ENCODE measurements around the gene UBAP1L.
A peak's percentile ranks its signal among the peaks of the same experiment; 100 is the strongest.
"Not testable (repeated sequence)": the region's sequence is repeated elsewhere in the genome, so short reads cannot be mapped to it uniquely, and the experiment has no call there.

The UBAP1L gene

DNA sequence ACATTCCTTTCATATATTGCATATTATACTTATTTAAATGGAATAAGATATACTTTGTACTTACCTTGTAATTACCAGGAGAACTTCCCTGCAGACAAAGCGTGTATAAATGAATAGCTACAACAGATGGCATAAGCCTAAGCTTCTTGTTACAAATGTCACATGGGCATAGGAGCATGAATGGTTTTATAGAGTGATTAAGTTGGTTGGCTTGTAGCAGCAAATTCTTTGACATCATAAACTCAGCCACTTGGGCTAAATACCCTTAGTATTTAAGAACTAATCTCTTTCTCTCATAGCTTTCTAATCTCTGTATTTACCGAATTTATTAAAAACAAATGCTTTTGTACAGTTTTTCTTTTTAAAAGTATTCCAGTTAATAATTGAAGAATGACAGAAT is at the start of gene UBAP1L:
UBAP1L (minus strand) TSS at position 115 of the 400 bp plus-strand sequence. CDS start 8,985 bp downstream, outside the sequence.
- H3K9me3 ChIP-seq (ENCODE audit: control insufficient read depth, low read length), result no peaks in the 10 kb centered on the region
- no peaks in the 10 kb centered on the region for H3K4me1 ChIP-seq (ENCODE audit: control insufficient read depth, insufficient read depth, low read length)
- no peak within 1 kb of the TSS for H3K9ac ChIP-seq (ENCODE audit: low read length)
- no peak within 1 kb of the TSS for H3K4me3 ChIP-seq (ENCODE audit: low read length)
- H3K36me3 ChIP-seq (ENCODE audit: control insufficient read depth, insufficient read depth, low read length), result peaks cover 14% of the 10 kb centered on the region
- no peaks in the 10 kb centered on the region for H3K27me3 ChIP-seq (ENCODE audit: control insufficient read depth, insufficient read depth, low read length)

DNA sequence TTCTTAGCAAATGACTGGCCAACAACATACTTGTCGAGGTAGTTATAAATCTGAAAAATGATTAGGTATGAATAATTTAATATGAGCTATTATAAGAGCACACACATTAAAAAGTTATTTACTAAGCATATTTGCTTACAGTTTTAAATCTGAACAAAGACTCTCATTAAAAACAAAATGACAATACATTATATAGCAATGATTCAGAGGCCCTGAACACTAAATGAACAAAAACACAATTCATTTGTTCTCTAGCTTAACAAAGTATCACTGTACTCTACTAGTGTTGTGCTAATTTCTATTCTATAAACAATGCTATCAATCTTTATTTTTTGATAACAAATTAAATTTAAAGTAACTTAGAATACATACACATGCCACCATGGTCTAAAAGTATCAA is 49.1 kb upstream of the UBAP1L start:
- Histone ChIP-seq H3K36me3 (ENCODE audit: control insufficient read depth, insufficient read depth, low read length) (no peaks in the 10 kb centered on the region), H3K27me3 (ENCODE audit: control insufficient read depth, insufficient read depth, low read length) (no peaks in the 10 kb centered on the region), H3K9ac (ENCODE audit: low read length) (no peak overlapping the region), H3K4me3 (ENCODE audit: low read length) (no peak overlapping the region), H3K9me3 (ENCODE audit: control insufficient read depth, low read length) (no peaks in the 10 kb centered on the region), H3K4me1 (ENCODE audit: control insufficient read depth, insufficient read depth, low read length) (no peaks in the 10 kb centered on the region)

- Histone ChIP-seq H3K36me3 (ENCODE audit: control insufficient read depth, insufficient read depth, low read length) (no peaks in the 10 kb centered on the region), H3K9me3 (ENCODE audit: control insufficient read depth, low read length) (no peaks in the 10 kb centered on the region), H3K4me3 (ENCODE audit: low read length) (no peak overlapping the region), H3K9ac (ENCODE audit: low read length) (no peak overlapping the region), H3K4me1 (ENCODE audit: control insufficient read depth, insufficient read depth, low read length) (no peaks in the 10 kb centered on the region), H3K27me3 (ENCODE audit: control insufficient read depth, insufficient read depth, low read length) (no peaks in the 10 kb centered on the region)
Observed at GRCh38 chr15:65163041-65163440, 48.0 kb upstream of the UBAP1L start.

DNA sequence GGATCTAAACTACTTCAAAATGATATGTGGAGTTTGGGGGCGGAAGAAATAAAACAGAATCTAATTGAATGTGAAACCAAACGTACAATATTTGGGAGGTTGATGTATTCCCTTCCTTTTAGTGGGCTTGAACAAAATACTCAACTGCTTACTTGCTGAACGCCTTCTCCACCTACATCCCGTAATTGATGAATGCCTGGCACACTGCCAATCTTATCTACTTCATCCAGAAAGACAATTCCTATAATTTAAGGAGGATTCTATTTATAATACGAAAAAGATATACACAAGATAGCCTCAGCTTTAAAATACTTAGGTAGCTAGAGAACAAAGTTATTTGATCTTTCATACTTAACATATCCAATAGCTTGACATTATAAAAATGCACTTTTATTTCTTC is 41.7 kb upstream of the UBAP1L start:
- H3K4me1 ChIP-seq (ENCODE audit: control insufficient read depth, insufficient read depth, low read length), result no peaks in the 10 kb centered on the region
- H3K27me3 ChIP-seq (ENCODE audit: control insufficient read depth, insufficient read depth, low read length), result no peaks in the 10 kb centered on the region
- H3K9me3 ChIP-seq (ENCODE audit: control insufficient read depth, low read length), result no peaks in the 10 kb centered on the region
- H3K9ac ChIP-seq (ENCODE audit: low read length), result no peak overlapping the region
- peaks cover 6% of the 10 kb centered on the region for H3K36me3 ChIP-seq (ENCODE audit: control insufficient read depth, insufficient read depth, low read length)
- H3K4me3 ChIP-seq (ENCODE audit: low read length), result no peak overlapping the region

DNA sequence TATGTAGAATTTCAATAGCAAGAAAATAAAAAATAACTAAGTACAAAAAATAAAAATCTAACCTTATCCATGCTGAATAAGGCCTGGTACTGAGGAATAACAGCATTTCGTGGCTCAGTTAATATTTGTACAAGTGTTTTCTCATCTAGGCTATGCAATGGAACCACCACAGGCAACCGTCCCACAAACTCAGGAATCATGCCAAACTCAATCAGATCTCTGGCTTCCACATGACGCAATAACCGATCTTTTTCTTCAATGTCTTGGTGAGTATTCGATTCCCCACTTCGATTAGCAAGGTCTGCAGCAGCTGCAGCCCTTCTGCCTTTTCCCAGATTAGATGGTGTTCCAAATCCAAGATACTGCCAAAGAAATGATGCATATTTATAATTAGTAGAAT is 39.7 kb upstream of the UBAP1L start:
- Histone ChIP-seq H3K36me3 (ENCODE audit: control insufficient read depth, insufficient read depth, low read length) (peaks cover 6% of the 10 kb centered on the region), H3K4me3 (ENCODE audit: low read length) (no peak overlapping the region), H3K27me3 (ENCODE audit: control insufficient read depth, insufficient read depth, low read length) (no peaks in the 10 kb centered on the region), H3K4me1 (ENCODE audit: control insufficient read depth, insufficient read depth, low read length) (no peaks in the 10 kb centered on the region), H3K9me3 (ENCODE audit: control insufficient read depth, low read length) (no peaks in the 10 kb centered on the region), H3K9ac (ENCODE audit: low read length) (no peak overlapping the region)

- Histone ChIP-seq H3K9ac (ENCODE audit: low read length) (no peak overlapping the region), H3K36me3 (ENCODE audit: control insufficient read depth, insufficient read depth, low read length) (no peaks in the 10 kb centered on the region), H3K9me3 (ENCODE audit: control insufficient read depth, low read length) (no peaks in the 10 kb centered on the region)
Observed at GRCh38 chr15:65147902-65148301, 32.9 kb upstream of the UBAP1L start.

DNA sequence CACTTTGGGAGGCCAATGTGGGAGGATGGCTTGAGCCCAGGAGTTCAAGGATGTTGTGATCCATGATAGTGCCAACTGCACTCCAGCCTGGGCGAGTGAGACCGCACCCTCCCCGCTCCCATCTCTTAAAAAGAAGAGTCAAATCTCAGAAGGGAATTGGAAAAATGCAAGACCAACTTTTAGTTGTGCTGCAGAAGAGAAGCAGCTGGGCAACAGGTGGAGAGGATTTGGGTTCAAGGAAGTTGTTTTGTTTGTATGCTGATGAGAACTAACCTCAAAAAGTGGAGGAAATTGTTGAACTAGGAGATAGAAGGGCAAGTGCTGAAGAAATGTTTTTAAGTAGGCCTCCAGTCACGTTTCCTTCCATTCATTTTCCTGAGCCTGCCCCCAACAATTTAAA is 31.4 kb upstream of the UBAP1L start:
- no peak overlapping the region for H3K4me3 ChIP-seq (ENCODE audit: low read length)
- H3K4me1 ChIP-seq (ENCODE audit: control insufficient read depth, insufficient read depth, low read length), result no peaks in the 10 kb centered on the region
- no peak overlapping the region for H3K9ac ChIP-seq (ENCODE audit: low read length)
- H3K36me3 ChIP-seq (ENCODE audit: control insufficient read depth, insufficient read depth, low read length), result no peaks in the 10 kb centered on the region
- no peaks in the 10 kb centered on the region for H3K9me3 ChIP-seq (ENCODE audit: control insufficient read depth, low read length)
- H3K27me3 ChIP-seq (ENCODE audit: control insufficient read depth, insufficient read depth, low read length), result no peaks in the 10 kb centered on the region

More at GRCh38 chr15:65147902-65148301, 32.9 kb upstream of the UBAP1L start:
- no peaks in the 10 kb centered on the region for H3K27me3 ChIP-seq (ENCODE audit: control insufficient read depth, insufficient read depth, low read length)
- H3K4me3 ChIP-seq (ENCODE audit: low read length), result no peak overlapping the region
- H3K4me1 ChIP-seq (ENCODE audit: control insufficient read depth, insufficient read depth, low read length), result no peaks in the 10 kb centered on the region

DNA sequence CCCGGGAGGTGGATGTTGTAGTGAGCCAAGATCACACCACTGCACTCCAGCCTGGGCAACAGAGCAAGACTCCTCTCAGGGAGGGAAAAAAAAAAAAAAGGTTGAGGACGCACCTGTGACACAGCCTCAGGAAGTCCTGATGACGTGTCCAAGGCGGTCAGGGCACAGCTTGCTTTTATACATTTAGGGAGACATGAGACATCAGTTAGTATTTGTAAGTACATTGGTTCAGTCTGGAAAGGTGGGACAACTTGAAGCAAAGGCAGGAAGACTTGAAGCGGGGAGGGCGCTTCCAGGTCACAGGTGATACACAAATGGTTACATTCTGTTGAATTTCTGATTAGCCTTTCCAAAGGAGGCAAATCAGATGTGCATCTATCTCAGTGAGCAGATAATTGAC is 23.6 kb upstream of the UBAP1L start:
- not testable (repeated sequence) for H3K9ac ChIP-seq (ENCODE audit: low read length); H3K4me1 ChIP-seq (ENCODE audit: control insufficient read depth, insufficient read depth, low read length); H3K9me3 ChIP-seq (ENCODE audit: control insufficient read depth, low read length); H3K36me3 ChIP-seq (ENCODE audit: control insufficient read depth, insufficient read depth, low read length); H3K4me3 ChIP-seq (ENCODE audit: low read length); H3K27me3 ChIP-seq (ENCODE audit: control insufficient read depth, insufficient read depth, low read length)

GRCh38 chr15:65137893-65138292 is 22.9 kb upstream of the UBAP1L start:
- not testable (repeated sequence) for H3K36me3 ChIP-seq (ENCODE audit: control insufficient read depth, insufficient read depth, low read length); H3K4me1 ChIP-seq (ENCODE audit: control insufficient read depth, insufficient read depth, low read length); H3K9me3 ChIP-seq (ENCODE audit: control insufficient read depth, low read length); H3K9ac ChIP-seq (ENCODE audit: low read length); H3K27me3 ChIP-seq (ENCODE audit: control insufficient read depth, insufficient read depth, low read length); H3K4me3 ChIP-seq (ENCODE audit: low read length)

DNA sequence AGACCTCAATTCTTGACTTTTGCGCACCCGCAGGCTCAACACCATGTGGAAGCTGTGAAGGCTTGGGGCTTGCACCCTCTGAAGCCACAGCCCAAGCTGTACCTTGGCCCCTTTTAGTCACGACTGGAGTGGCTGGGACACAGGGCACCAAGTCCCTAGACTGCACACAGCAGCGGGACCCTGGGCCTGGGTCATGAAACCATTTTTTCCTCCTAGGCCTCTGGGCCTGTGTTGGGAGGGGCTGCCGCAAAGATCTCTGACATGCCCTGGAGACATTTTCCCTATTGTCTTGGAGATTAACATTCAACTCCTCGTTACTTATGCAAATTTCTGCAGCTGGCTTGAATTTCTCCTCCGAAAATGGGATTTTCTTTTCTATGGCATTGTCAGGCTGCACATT is 22.1 kb upstream of the UBAP1L start:
- H3K9me3 ChIP-seq (ENCODE audit: control insufficient read depth, low read length); H3K4me1 ChIP-seq (ENCODE audit: control insufficient read depth, insufficient read depth, low read length); H3K27me3 ChIP-seq (ENCODE audit: control insufficient read depth, insufficient read depth, low read length); H3K9ac ChIP-seq (ENCODE audit: low read length); H3K4me3 ChIP-seq (ENCODE audit: low read length); H3K36me3 ChIP-seq (ENCODE audit: control insufficient read depth, insufficient read depth, low read length): not testable (repeated sequence)

DNA sequence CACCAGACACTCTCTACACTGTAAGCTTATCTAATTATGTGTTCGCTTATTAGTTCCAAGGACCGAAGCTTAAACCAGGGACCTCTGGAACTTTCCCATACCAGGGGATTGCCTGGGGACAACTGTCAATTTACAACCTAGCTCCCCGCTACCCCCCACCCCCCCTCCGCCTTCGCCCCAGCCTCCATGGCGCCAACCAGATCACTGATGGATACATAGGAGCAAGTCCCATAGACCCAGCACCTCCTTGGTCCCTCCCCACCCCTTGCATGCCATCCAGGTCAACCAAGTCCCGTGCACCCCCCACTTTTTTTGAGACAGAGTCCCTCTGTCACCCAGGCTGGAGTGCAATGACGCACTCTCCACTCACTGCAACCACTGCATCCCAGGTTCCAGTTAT is 19.5 kb upstream of the UBAP1L start:
- Histone ChIP-seq H3K4me1 (ENCODE audit: control insufficient read depth, insufficient read depth, low read length) (peaks cover 3% of the 10 kb centered on the region), H3K9ac (ENCODE audit: low read length) (no peak overlapping the region)

GRCh38 chr15:65133548-65134200 is 18.7 kb upstream of the UBAP1L start, which contains the start of gene PDCD7:
TSS of gene PDCD7 (minus strand) at chr15:65133808. CDS start at chr15:65133781, 27 bp downstream.
- Histone ChIP-seq H3K36me3 (ENCODE audit: control insufficient read depth, insufficient read depth, low read length) (no peaks in the 10 kb centered on the region), H3K27me3 (ENCODE audit: control insufficient read depth, insufficient read depth, low read length) (no peaks in the 10 kb centered on the region), H3K9me3 (ENCODE audit: control insufficient read depth, low read length) (no peaks in the 10 kb centered on the region), H3K4me1 (ENCODE audit: control insufficient read depth, insufficient read depth, low read length) (peaks cover 3% of the 10 kb centered on the region), H3K9ac (ENCODE audit: low read length) (peak within 1 kb of the TSS; percentile 84), H3K4me3 (ENCODE audit: low read length) (peak within 1 kb of the TSS; percentile 82)

More for the DNA sequence above, 19.5 kb upstream of the UBAP1L start:
- Histone ChIP-seq H3K36me3 (ENCODE audit: control insufficient read depth, insufficient read depth, low read length) (no peaks in the 10 kb centered on the region), H3K27me3 (ENCODE audit: control insufficient read depth, insufficient read depth, low read length) (no peaks in the 10 kb centered on the region), H3K4me3 (ENCODE audit: low read length) (no peak overlapping the region), H3K9me3 (ENCODE audit: control insufficient read depth, low read length) (no peaks in the 10 kb centered on the region)
